GM23338 (cell line): Measurements from ENCODE around the gene NKAIN2. TPM values are rescaled to one million over a fixed set of nuclear protein-coding genes. Genes with fewer than 3 reads are reported as not detected.

Source experiments
- ATAC-seq: fragments of 200-7000 bp; cut with Tn5 transposase; 3 replicates; pipeline ENCODE4 v1.9.1; 2020
- DNase-seq: peaks from one replicate; pipeline ENCODE4 v3.0.0-alpha.2; 2015; ENCODE audit warnings: low spot score
- H2AFZ ChIP-seq: fragments of 200-600 bp; sonication (generic); 2 replicates; pipeline ENCODE4 v1.8.0; 2016; ENCODE audit warnings: antibody characterized with exemption, mild to moderate bottlenecking, moderate library complexity
- H3F3A ChIP-seq: fragments of 200-600 bp; sonication (generic); replicated peaks from 2 replicates; pipeline ENCODE4 v1.8.0; 2017; ENCODE audit warnings: antibody characterized with exemption, mixed run types, low read depth
- H3K27ac ChIP-seq: fragments of 200-600 bp; sonication (generic); 2 replicates; pipeline ENCODE4 v1.6.1; 2016; ENCODE audit warnings: low read depth
- H3K27me3 ChIP-seq: fragments of 200-600 bp; sonication (generic); 2 replicates; pipeline ENCODE4 v1.8.0; 2016; ENCODE audit warnings: mild to moderate bottlenecking, mixed run types, moderate library complexity; ENCODE audit not compliant: insufficient read depth
- H3K36me3 ChIP-seq: fragments of 200-600 bp; sonication (generic); 2 replicates; pipeline ENCODE4 v1.8.0; 2016; ENCODE audit warnings: mild to moderate bottlenecking; ENCODE audit not compliant: insufficient read depth
- H3K4me1 ChIP-seq: fragments of 200-600 bp; sonication (generic); 2 replicates; pipeline ENCODE4 v1.8.0; 2016; ENCODE audit warnings: mild to moderate bottlenecking, moderate library complexity; ENCODE audit not compliant: insufficient read depth
- H3K4me2 ChIP-seq: fragments of 200-600 bp; sonication (generic); 2 replicates; pipeline ENCODE4 v1.7.1; 2017; ENCODE audit warnings: mixed run types
- H3K4me3 ChIP-seq: fragments of 200-600 bp; sonication (generic); 2 replicates; pipeline ENCODE4 v1.6.1; 2016; ENCODE audit warnings: mixed run types
- H3K79me2 ChIP-seq: fragments of 200-600 bp; sonication (generic); replicated peaks from 2 replicates; pipeline ENCODE4 v1.8.0; 2017; ENCODE audit warnings: mild to moderate bottlenecking; ENCODE audit not compliant: insufficient read depth
- H3K9me2 ChIP-seq: fragments of 200-600 bp; sonication (generic); 2 replicates; pipeline ENCODE4 v1.8.0; 2017; ENCODE audit not compliant: insufficient read depth
- H4K20me1 ChIP-seq: fragments of 200-600 bp; sonication (generic); replicated peaks from 2 replicates; pipeline ENCODE4 v1.8.0; 2017; ENCODE audit warnings: mild to moderate bottlenecking; ENCODE audit not compliant: insufficient read depth
- H3K27ac Mint-ChIP-seq: 2 replicates; pipeline ENCODE4 v1.8.0; 2020; ENCODE audit warnings: inconsistent platforms, mild to moderate bottlenecking, moderate library complexity, mixed read lengths
- H3K27me3 Mint-ChIP-seq: 3 replicates; pipeline ENCODE4 v1.8.0; 2022; ENCODE audit warnings: low read depth, mild to moderate bottlenecking, moderate library complexity, mixed read lengths, inconsistent platforms; ENCODE audit not compliant: insufficient read depth, poor library complexity
- H3K36me3 Mint-ChIP-seq: 3 replicates; pipeline ENCODE4 v1.8.0; 2021; ENCODE audit warnings: low read depth, mild to moderate bottlenecking, inconsistent platforms, moderate library complexity, mixed read lengths
- H3K4me1 Mint-ChIP-seq: 3 replicates; pipeline ENCODE4 v1.8.0; 2020; ENCODE audit warnings: mild to moderate bottlenecking, inconsistent platforms, mixed read lengths
- H3K4me3 Mint-ChIP-seq: 3 replicates; pipeline ENCODE4 v1.8.0; 2021; ENCODE audit warnings: moderate library complexity, mild to moderate bottlenecking, inconsistent platforms, mixed read lengths
- H3K9me3 Mint-ChIP-seq: 3 replicates; pipeline ENCODE4 v1.8.0; 2020; ENCODE audit warnings: moderate library complexity, mild to moderate bottlenecking, inconsistent platforms, mixed read lengths
- EZH2 ChIP-seq: fragments of 200-600 bp; sonication (generic); IDR thresholded peaks from one replicate; pipeline ENCODE4 v1.8.0; 2017; ENCODE audit warnings: antibody characterized with exemption, mild to moderate bottlenecking, low read depth; ENCODE audit not compliant: unreplicated experiment
- EZH2phosphoT487 ChIP-seq: fragments of 200-600 bp; sonication (generic); IDR thresholded peaks from one replicate; pipeline ENCODE4 v1.8.1; 2018; ENCODE audit warnings: antibody characterized with exemption; ENCODE audit not compliant: unreplicated experiment
- JUNB ChIP-seq: IDR thresholded peaks from one replicate; pipeline ENCODE4 v1.6.1; 2016; ENCODE audit warnings: antibody characterized with exemption; ENCODE audit not compliant: unreplicated experiment
- POLR2AphosphoS5 ChIP-seq: IDR thresholded peaks from 2 replicates; pipeline ENCODE4 v1.6.1; 2016; ENCODE audit warnings: antibody characterized with exemption, low read depth
- STAT1 ChIP-seq: IDR thresholded peaks from one replicate; pipeline ENCODE4 v1.6.1; 2016; ENCODE audit warnings: antibody characterized with exemption; ENCODE audit not compliant: unreplicated experiment
- ZNF331 ChIP-seq: fragments of 250-450 bp; sonication (Bioruptor Pico); IDR thresholded peaks from 2 replicates; pipeline ENCODE4 v1.5.0; 2020; ENCODE audit warnings: low read depth, mild to moderate bottlenecking, moderate library complexity
- polyA plus RNA-seq: library from polyadenylated mRNA; unstranded; fragments of >200 nt; fragmentation: Nextera tagmentation; extraction: Ambion mirVana; gene quantifications from 2 replicates; pipeline ENCODE4 v1.2.1, GENCODE V29; 2016
- total RNA-seq: library from RNA; depleted of rRNA; stranded (reverse); fragments of >200 nt; shearing (Covaris generic); gene quantifications from 2 replicates; pipeline ENCODE4 v1.2.3, GENCODE V29; 2014
- TF ChIP-seq, protein P1 (sequence below): IDR thresholded peaks from 2 replicates; pipeline ENCODE4 v1.6.1; 2016; ENCODE audit warnings: antibody characterized with exemption
- TF ChIP-seq, protein P2 (sequence below): IDR thresholded peaks from one replicate; pipeline ENCODE4 v1.6.1; 2018; ENCODE audit warnings: antibody characterized with exemption; ENCODE audit not compliant: unreplicated experiment
- TF ChIP-seq, protein P3 (sequence below): fragments of 250-450 bp; sonication (Bioruptor Pico); IDR thresholded peaks from 2 replicates; pipeline ENCODE4 v1.5.0; 2020; ENCODE audit warnings: mild to moderate bottlenecking, moderate library complexity

The NKAIN2 gene
- total and polyA plus RNA-seq, 2 experiments from 2014 or later = 0.39 to 1.1 TPM

DNA sequence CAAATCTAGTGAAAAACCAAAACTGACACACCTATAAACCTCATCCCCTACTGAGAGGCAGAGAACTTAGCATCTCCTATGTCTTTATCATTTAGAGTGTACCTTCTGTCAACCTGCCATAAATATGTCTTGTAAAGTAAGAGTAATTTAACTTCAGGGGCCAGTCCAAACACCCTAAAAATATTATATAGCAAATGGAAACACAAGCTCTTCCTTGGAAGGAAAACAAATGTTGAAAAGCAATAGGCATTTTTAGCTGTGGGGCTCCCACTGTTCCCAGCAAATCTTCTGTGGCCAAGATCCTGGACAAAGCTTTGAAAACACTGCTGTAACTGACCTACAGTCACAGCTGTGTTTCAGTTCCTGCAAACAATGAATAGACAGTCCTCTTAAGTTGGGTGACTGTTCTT is 1018.5 kb downstream of the NKAIN2 start (continued):
- TF ChIP-seq, protein P1, sequence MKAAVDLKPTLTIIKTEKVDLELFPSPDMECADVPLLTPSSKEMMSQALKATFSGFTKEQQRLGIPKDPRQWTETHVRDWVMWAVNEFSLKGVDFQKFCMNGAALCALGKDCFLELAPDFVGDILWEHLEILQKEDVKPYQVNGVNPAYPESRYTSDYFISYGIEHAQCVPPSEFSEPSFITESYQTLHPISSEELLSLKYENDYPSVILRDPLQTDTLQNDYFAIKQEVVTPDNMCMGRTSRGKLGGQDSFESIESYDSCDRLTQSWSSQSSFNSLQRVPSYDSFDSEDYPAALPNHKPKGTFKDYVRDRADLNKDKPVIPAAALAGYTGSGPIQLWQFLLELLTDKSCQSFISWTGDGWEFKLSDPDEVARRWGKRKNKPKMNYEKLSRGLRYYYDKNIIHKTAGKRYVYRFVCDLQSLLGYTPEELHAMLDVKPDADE = no peak
- no peak for TF ChIP-seq JUNB
- no peak for TF ChIP-seq ZNF331 (CRISPR knock-in tag)
- TF ChIP-seq, protein P2, sequence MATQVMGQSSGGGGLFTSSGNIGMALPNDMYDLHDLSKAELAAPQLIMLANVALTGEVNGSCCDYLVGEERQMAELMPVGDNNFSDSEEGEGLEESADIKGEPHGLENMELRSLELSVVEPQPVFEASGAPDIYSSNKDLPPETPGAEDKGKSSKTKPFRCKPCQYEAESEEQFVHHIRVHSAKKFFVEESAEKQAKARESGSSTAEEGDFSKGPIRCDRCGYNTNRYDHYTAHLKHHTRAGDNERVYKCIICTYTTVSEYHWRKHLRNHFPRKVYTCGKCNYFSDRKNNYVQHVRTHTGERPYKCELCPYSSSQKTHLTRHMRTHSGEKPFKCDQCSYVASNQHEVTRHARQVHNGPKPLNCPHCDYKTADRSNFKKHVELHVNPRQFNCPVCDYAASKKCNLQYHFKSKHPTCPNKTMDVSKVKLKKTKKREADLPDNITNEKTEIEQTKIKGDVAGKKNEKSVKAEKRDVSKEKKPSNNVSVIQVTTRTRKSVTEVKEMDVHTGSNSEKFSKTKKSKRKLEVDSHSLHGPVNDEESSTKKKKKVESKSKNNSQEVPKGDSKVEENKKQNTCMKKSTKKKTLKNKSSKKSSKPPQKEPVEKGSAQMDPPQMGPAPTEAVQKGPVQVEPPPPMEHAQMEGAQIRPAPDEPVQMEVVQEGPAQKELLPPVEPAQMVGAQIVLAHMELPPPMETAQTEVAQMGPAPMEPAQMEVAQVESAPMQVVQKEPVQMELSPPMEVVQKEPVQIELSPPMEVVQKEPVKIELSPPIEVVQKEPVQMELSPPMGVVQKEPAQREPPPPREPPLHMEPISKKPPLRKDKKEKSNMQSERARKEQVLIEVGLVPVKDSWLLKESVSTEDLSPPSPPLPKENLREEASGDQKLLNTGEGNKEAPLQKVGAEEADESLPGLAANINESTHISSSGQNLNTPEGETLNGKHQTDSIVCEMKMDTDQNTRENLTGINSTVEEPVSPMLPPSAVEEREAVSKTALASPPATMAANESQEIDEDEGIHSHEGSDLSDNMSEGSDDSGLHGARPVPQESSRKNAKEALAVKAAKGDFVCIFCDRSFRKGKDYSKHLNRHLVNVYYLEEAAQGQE = no peak
- TF ChIP-seq POLR2AphosphoS5 = no peak
- no peak for TF ChIP-seq EZH2phosphoT487
- no peak for TF ChIP-seq STAT1
- no peak for TF ChIP-seq EZH2

DNA sequence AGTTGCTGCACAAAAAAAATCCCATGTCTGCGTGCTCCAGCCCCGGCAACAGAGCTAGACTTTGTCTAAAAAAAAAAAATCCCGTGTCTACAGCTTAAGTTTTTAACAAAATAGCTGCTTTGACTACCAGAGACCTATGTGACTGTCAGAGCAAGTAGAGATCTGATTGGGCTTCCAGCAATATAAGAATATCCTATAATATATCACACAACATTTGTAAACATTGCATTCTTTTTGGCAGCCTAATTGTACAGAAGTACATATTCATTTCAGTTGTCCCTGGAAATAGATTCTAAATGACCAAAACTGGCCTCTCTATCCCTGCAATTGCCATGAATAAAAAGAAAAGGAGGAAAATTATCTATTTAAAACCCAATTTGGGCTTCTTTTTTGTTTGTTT is 1019.1 kb downstream of the NKAIN2 start:
- H3K9me3 Mint-ChIP-seq = peaks cover 5% of the 10 kb centered on the region; the same call in 2 of the 3 replicates
- no peaks in the 10 kb centered on the region for H3K36me3 ChIP-seq
- H3K27ac Mint-ChIP-seq = no peak overlapping the region
- H3K4me2 ChIP-seq = no peak overlapping the region
- no peak overlapping the region for H3K4me3 ChIP-seq
- no peaks in the 10 kb centered on the region for H3F3A ChIP-seq
- H3K9me2 ChIP-seq = peaks cover 6% of the 10 kb centered on the region
- no peaks in the 10 kb centered on the region for H3K27me3 Mint-ChIP-seq
- no peaks in the 10 kb centered on the region for H3K36me3 Mint-ChIP-seq
- no peaks in the 10 kb centered on the region for H3K27me3 ChIP-seq
- DNase-seq = no peak
- TF ChIP-seq, protein P3, sequence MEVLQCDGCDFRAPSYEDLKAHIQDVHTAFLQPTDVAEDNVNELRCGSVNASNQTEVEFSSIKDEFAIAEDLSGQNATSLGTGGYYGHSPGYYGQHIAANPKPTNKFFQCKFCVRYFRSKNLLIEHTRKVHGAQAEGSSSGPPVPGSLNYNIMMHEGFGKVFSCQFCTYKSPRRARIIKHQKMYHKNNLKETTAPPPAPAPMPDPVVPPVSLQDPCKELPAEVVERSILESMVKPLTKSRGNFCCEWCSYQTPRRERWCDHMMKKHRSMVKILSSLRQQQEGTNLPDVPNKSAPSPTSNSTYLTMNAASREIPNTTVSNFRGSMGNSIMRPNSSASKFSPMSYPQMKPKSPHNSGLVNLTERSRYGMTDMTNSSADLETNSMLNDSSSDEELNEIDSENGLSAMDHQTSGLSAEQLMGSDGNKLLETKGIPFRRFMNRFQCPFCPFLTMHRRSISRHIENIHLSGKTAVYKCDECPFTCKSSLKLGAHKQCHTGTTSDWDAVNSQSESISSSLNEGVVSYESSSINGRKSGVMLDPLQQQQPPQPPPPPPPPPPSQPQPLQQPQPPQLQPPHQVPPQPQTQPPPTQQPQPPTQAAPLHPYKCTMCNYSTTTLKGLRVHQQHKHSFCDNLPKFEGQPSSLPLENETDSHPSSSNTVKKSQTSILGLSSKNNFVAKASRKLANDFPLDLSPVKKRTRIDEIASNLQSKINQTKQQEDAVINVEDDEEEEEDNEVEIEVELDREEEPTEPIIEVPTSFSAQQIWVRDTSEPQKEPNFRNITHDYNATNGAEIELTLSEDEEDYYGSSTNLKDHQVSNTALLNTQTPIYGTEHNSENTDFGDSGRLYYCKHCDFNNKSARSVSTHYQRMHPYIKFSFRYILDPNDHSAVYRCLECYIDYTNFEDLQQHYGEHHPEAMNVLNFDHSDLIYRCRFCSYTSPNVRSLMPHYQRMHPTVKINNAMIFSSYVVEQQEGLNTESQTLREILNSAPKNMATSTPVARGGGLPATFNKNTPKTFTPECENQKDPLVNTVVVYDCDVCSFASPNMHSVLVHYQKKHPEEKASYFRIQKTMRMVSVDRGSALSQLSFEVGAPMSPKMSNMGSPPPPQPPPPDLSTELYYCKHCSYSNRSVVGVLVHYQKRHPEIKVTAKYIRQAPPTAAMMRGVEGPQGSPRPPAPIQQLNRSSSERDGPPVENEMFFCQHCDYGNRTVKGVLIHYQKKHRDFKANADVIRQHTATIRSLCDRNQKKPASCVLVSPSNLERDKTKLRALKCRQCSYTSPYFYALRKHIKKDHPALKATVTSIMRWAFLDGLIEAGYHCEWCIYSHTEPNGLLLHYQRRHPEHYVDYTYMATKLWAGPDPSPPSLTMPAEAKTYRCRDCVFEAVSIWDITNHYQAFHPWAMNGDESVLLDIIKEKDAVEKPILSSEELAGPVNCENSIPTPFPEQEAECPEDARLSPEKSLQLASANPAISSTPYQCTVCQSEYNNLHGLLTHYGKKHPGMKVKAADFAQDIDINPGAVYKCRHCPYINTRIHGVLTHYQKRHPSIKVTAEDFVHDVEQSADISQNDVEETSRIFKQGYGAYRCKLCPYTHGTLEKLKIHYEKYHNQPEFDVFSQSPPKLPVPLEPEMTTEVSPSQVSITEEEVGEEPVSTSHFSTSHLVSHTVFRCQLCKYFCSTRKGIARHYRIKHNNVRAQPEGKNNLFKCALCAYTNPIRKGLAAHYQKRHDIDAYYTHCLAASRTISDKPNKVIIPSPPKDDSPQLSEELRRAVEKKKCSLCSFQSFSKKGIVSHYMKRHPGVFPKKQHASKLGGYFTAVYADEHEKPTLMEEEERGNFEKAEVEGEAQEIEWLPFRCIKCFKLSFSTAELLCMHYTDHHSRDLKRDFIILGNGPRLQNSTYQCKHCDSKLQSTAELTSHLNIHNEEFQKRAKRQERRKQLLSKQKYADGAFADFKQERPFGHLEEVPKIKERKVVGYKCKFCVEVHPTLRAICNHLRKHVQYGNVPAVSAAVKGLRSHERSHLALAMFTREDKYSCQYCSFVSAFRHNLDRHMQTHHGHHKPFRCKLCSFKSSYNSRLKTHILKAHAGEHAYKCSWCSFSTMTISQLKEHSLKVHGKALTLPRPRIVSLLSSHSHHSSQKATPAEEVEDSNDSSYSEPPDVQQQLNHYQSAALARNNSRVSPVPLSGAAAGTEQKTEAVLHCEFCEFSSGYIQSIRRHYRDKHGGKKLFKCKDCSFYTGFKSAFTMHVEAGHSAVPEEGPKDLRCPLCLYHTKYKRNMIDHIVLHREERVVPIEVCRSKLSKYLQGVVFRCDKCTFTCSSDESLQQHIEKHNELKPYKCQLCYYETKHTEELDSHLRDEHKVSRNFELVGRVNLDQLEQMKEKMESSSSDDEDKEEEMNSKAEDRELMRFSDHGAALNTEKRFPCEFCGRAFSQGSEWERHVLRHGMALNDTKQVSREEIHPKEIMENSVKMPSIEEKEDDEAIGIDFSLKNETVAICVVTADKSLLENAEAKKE (CRISPR knock-in tag) = no peak
- no peaks in the 10 kb centered on the region for H3K4me1 ChIP-seq
- H3K4me3 Mint-ChIP-seq = no peak overlapping the region
- no peaks in the 10 kb centered on the region for H4K20me1 ChIP-seq
- ATAC-seq = no peak
- no peaks in the 10 kb centered on the region for H3K4me1 Mint-ChIP-seq
- no peak overlapping the region for H3K27ac ChIP-seq
- no peak overlapping the region for H2AFZ ChIP-seq
- H3K79me2 ChIP-seq = no peaks in the 10 kb centered on the region
